Measurements from ENCODE around the gene CCNT2.
"Not testable (repeated sequence)": the region's sequence is repeated elsewhere in the genome, so short reads cannot be mapped to it uniquely, and the experiment has no call there.

CCNT2 gene

GRCh38 chr2:134976074-134976702 is 57.6 kb downstream of the CCNT2 start:
- DNase-seq: no peak

GRCh38 chr2:134977104-134977503 is 58.5 kb downstream of the CCNT2 start:
- not testable (repeated sequence) for DNase-seq

- no peak for DNase-seq
These were observed 60.6 kb downstream of the CCNT2 start for GRCh38 chr2:134979221-134979620.

- no peak for DNase-seq
These were observed 62.0 kb downstream of the CCNT2 start for GRCh38 chr2:134980639-134981038.

- DNase-seq: no peak
These were observed 64.0 kb downstream of the CCNT2 start for GRCh38 chr2:134982603-134983002.

- no peak for DNase-seq
These were observed 66.4 kb downstream of the CCNT2 start for GRCh38 chr2:134985061-134985460.

GRCh38 chr2:134988994-134989605 is 70.5 kb downstream of the CCNT2 start:
- DNase-seq: peak; percentile 10

- no peak for DNase-seq
These were observed 80.9 kb downstream of the CCNT2 start for GRCh38 chr2:134999521-134999920.

- DNase-seq: no peak
These were observed 84.2 kb downstream of the CCNT2 start for GRCh38 chr2:135002836-135003235.

- no peak for DNase-seq
These were observed 85.6 kb downstream of the CCNT2 start for GRCh38 chr2:135004005-135004746.

- DNase-seq: no peak
These were observed 87.1 kb downstream of the CCNT2 start for GRCh38 chr2:135005753-135006152.

Measured in NCI-H524 treated with DMSO at 0.1 percent for 48 hours (cell line).